HuH-7 (cell line): Measurements from ENCODE around the gene ZNF398.
"Not testable (repeated sequence)": the region's sequence is repeated elsewhere in the genome, so short reads cannot be mapped to it uniquely, and the experiment has no call there.

ENCODE experiments used
- DNase-seq: peaks from one replicate; pipeline ENCODE4 v3.0.0; 2011; ENCODE audit warnings: low spot score

Gene ZNF398

GRCh38 chr7:149197675-149198074, 50.4 kb downstream of the ZNF398 start:
- no peak for DNase-seq

GRCh38 chr7:149198161-149198816, 51.0 kb downstream of the ZNF398 start:
- no peak for DNase-seq

GRCh38 chr7:149199234-149199995, 52.2 kb downstream of the ZNF398 start:
- DNase-seq, result no peak

- DNase-seq, result no peak
Measured at GRCh38 chr7:149202831-149203231, 55.6 kb downstream of the ZNF398 start.

- DNase-seq, result no peak
Measured at GRCh38 chr7:149205690-149206381, 58.6 kb downstream of the ZNF398 start.

GRCh38 chr7:149207324-149208035, 60.2 kb downstream of the ZNF398 start:
- no peak for DNase-seq

GRCh38 chr7:149209518-149210269, 62.4 kb downstream of the ZNF398 start:
- DNase-seq, result peak; percentile 83

GRCh38 chr7:149210551-149210950, 63.3 kb downstream of the ZNF398 start:
- no peak for DNase-seq

GRCh38 chr7:149214020-149214720, 66.9 kb downstream of the ZNF398 start:
- no peak for DNase-seq

- no peak for DNase-seq
Measured at GRCh38 chr7:149216402-149216801, 69.1 kb downstream of the ZNF398 start.

GRCh38 chr7:149217570-149217969, 70.3 kb downstream of the ZNF398 start:
- DNase-seq, result no peak

GRCh38 chr7:149218469-149219420, 71.5 kb downstream of the ZNF398 start:
- no peak for DNase-seq

- DNase-seq, result no peak
Measured at GRCh38 chr7:149220534-149220933, 73.3 kb downstream of the ZNF398 start.

GRCh38 chr7:149223176-149223575, 75.9 kb downstream of the ZNF398 start:
- DNase-seq, result no peak

- no peak for DNase-seq
Measured at GRCh38 chr7:149223761-149224160, 76.5 kb downstream of the ZNF398 start.

- DNase-seq, result no peak
Measured at GRCh38 chr7:149224352-149224751, 77.1 kb downstream of the ZNF398 start.

GRCh38 chr7:149225106-149225505, 77.9 kb downstream of the ZNF398 start:
- DNase-seq, result no peak

- no peak for DNase-seq
Measured at GRCh38 chr7:149225656-149226055, 78.4 kb downstream of the ZNF398 start.

- not testable (repeated sequence) for DNase-seq
Measured at GRCh38 chr7:149226366-149226765, 79.1 kb downstream of the ZNF398 start.
